WTC11 (cell line): ENCODE measurements around the gene ZNF516. TPM values are rescaled to one million over a fixed set of nuclear protein-coding genes. Genes with fewer than 3 reads are reported as not detected.

Experiments used
- ATAC-seq: fragments of 200-7000 bp; cut with Tn5 transposase; 2 replicates; pipeline ENCODE4 v1.10.0; 2021; ENCODE audit warnings: mild to moderate bottlenecking, moderate library complexity
- CTCF ChIA-PET: fragments of 300-600 bp; sonication (Branson Sonifier 250); formaldehyde crosslinking; loops from one replicate; lab custom pipeline; 2021; ENCODE audit warnings: antibody characterized with exemption; lab: Charles Lee
- POLR2A ChIA-PET: fragments of 350-600 bp; sonication (Branson Sonifier 250); formaldehyde crosslinking; loops from one replicate; lab custom pipeline; 2021; ENCODE audit warnings: antibody characterized with exemption; lab: Charles Lee
- DNase-seq: peaks from one replicate; pipeline ENCODE4 v3.0.0; 2021; ENCODE audit warnings: low spot score
- H3K27ac Mint-ChIP-seq: 2 replicates; pipeline ENCODE4 v1.8.0; 2021; ENCODE audit warnings: mixed read lengths
- H3K27me3 Mint-ChIP-seq: 2 replicates; pipeline ENCODE4 v1.8.0; 2021; ENCODE audit warnings: low read depth, mild to moderate bottlenecking, moderate library complexity, mixed read lengths
- H3K36me3 Mint-ChIP-seq: 2 replicates; pipeline ENCODE4 v1.8.0; 2021; ENCODE audit warnings: mixed read lengths
- H3K4me1 Mint-ChIP-seq: 2 replicates; pipeline ENCODE4 v1.8.0; 2022; ENCODE audit warnings: mixed read lengths
- H3K4me3 Mint-ChIP-seq: 2 replicates; pipeline ENCODE4 v1.8.0; 2021; ENCODE audit warnings: mild to moderate bottlenecking, moderate library complexity, mixed read lengths
- H3K9me3 Mint-ChIP-seq: 2 replicates; pipeline ENCODE4 v1.8.0; 2021; ENCODE audit warnings: mixed read lengths
- CDX4 ChIP-seq: fragments of 250-450 bp; sonication (Bioruptor Pico); IDR thresholded peaks from 2 replicates; pipeline ENCODE4 v1.9.0; 2021; ENCODE audit warnings: moderate library complexity, mild to moderate bottlenecking, inconsistent platforms, borderline replicate concordance
- ESRRA ChIP-seq: sonication (generic); formaldehyde crosslinking; IDR thresholded peaks from 2 replicates; pipeline ENCODE4 v1.8.1; 2022; ENCODE audit warnings: mild to moderate bottlenecking, missing genetic modification reagents, borderline replicate concordance
- ETV6 ChIP-seq: sonication (generic); formaldehyde crosslinking; IDR thresholded peaks from 2 replicates; pipeline ENCODE4 v1.8.1; 2022; ENCODE audit warnings: mild to moderate bottlenecking, missing genetic modification reagents
- FOXK1 ChIP-seq: sonication (generic); formaldehyde crosslinking; IDR thresholded peaks from 2 replicates; pipeline ENCODE4 v1.8.0; 2022; ENCODE audit warnings: mild to moderate bottlenecking, moderate library complexity, missing genetic modification reagents
- FOXP4 ChIP-seq: sonication (generic); formaldehyde crosslinking; IDR thresholded peaks from 2 replicates; pipeline ENCODE4 v1.8.0; 2022; ENCODE audit warnings: mild to moderate bottlenecking, missing genetic modification reagents
- JAZF1 ChIP-seq: fragments of 250-450 bp; sonication (Bioruptor Pico); IDR thresholded peaks from 2 replicates; pipeline ENCODE4 v1.9.0; 2021; ENCODE audit warnings: moderate library complexity, mild to moderate bottlenecking, inconsistent platforms
- NFE2L1 ChIP-seq: sonication (generic); formaldehyde crosslinking; IDR thresholded peaks from 2 replicates; pipeline ENCODE4 v1.8.1; 2023; ENCODE audit warnings: missing genetic modification reagents
- NFYB ChIP-seq: sonication (generic); formaldehyde crosslinking; conservative IDR thresholded peaks from 2 replicates; pipeline ENCODE4 v1.8.0; 2022; ENCODE audit warnings: low read depth, missing genetic modification reagents
- PRDM15 ChIP-seq: sonication (generic); formaldehyde crosslinking; IDR thresholded peaks from 2 replicates; pipeline ENCODE4 v1.8.0; 2022; ENCODE audit warnings: missing genetic modification reagents
- PRRX2 ChIP-seq: fragments of 250-450 bp; sonication (Bioruptor Pico); IDR thresholded peaks from 2 replicates; pipeline ENCODE4 v1.8.0; 2021; ENCODE audit warnings: mild to moderate bottlenecking
- TEAD4 ChIP-seq: sonication (generic); formaldehyde crosslinking; IDR thresholded peaks from 2 replicates; pipeline ENCODE4 v1.8.0; 2022; ENCODE audit warnings: mild to moderate bottlenecking, missing genetic modification reagents
- ZMAT4 ChIP-seq: fragments of 250-450 bp; sonication (Bioruptor Pico); IDR thresholded peaks from 2 replicates; pipeline ENCODE4 v1.9.0; 2021; ENCODE audit warnings: mild to moderate bottlenecking
- total RNA-seq: library from RNA; stranded (reverse); gene quantifications from 3 replicates; pipeline ENCODE4 v1.2.3, GENCODE V29; 2021
- TF ChIP-seq, protein P1 (sequence below): sonication (generic); formaldehyde crosslinking; IDR thresholded peaks from 2 replicates; pipeline ENCODE4 v1.8.0; 2022; ENCODE audit warnings: mild to moderate bottlenecking, missing genetic modification reagents
- TF ChIP-seq, protein P2 (sequence below): fragments of 250-450 bp; sonication (Bioruptor Pico); conservative IDR thresholded peaks from 2 replicates; pipeline ENCODE4 v1.9.0; 2021; ENCODE audit warnings: mild to moderate bottlenecking

Gene ZNF516
- total RNA-seq, 1 experiment from 2014 or later: 58.6 TPM

- TF ChIP-seq PRDM15 (CRISPR knock-in tag) (no peak), ZMAT4 (no peak), NFE2L1 (no peak), ESRRA (CRISPR knock-in tag) (no peak)
- TF ChIP-seq, protein P1, sequence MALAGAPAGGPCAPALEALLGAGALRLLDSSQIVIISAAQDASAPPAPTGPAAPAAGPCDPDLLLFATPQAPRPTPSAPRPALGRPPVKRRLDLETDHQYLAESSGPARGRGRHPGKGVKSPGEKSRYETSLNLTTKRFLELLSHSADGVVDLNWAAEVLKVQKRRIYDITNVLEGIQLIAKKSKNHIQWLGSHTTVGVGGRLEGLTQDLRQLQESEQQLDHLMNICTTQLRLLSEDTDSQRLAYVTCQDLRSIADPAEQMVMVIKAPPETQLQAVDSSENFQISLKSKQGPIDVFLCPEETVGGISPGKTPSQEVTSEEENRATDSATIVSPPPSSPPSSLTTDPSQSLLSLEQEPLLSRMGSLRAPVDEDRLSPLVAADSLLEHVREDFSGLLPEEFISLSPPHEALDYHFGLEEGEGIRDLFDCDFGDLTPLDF: no peak
- TF ChIP-seq, protein P2, sequence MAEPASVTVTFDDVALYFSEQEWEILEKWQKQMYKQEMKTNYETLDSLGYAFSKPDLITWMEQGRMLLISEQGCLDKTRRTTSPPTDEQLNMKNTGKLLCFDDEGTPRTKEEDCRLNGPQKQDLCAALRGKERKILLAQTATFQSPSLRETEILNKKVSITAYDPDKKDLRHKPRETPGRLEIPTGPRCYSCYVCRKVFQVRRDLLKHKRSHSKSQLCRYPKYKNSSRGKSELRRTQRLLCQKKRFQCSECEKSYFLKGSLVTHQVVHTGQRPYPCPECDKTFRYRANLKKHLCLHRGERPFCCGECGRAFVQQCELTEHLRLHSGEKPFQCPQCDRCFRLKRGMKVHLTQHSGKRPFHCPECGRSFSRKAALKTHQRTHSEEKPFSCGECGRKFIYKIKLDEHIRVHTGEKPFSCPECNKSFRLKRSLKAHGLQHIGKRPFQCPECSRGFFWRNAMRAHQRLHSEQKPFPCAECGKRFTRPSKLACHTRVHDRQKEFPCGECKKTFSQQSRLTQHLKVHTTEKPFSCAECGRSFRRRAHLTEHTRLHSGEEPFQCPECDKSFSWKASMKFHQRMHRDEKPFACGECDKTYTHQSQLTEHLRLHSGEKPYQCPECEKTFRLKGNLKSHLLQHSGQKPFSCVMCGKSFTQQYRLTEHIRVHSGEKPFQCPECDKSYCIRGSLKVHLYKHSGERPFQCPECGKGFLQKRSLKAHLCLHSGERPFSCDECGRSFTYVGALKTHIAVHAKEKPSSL (CRISPR knock-in tag): no peak
These were observed 123.5 kb downstream of the ZNF516 start (continued) for GRCh38 chr18:76371301-76372203.

DNA sequence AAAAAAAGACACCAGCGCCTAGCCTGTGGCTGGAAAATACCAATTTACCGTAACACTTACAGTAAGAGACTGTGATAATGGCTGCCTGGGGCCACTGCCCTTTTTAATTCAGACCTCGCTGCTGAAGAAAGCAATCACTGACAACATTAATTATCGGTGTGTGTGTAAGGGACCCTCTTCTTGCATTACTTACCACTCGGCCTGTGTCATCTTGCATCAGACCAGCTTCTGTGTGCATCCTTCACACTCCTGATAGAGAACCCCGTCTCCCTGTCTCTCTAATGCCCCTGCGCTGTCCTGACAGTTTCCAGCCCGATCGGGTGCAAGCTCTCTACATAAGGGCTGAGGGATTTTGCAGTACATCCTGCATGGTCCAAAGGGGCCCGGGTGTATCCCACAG lies 124.4 kb downstream of the ZNF516 start:
- H3K36me3 Mint-ChIP-seq: peaks cover 14% of the 10 kb centered on the region
- H3K27ac Mint-ChIP-seq: no peak overlapping the region
- no peak for ATAC-seq
- no peaks in the 10 kb centered on the region for H3K27me3 Mint-ChIP-seq
- DNase-seq: no peak
- ChIA-PET POLR2A (no interaction called here), CTCF (interaction anchor here (1.7 kb wide), 1 partner anchor 10 kb away, joined by 6 read pairs; no protein-coding TSS in a partner anchor)
- no peak overlapping the region for H3K4me3 Mint-ChIP-seq
- H3K4me1 Mint-ChIP-seq: peaks cover 37% of the 10 kb centered on the region
- no peak for TF ChIP-seq FOXK1 (CRISPR knock-in tag)
- TF ChIP-seq ETV6 (CRISPR knock-in tag): no peak
- TF ChIP-seq FOXP4 (CRISPR knock-in tag): no peak
- H3K9me3 Mint-ChIP-seq: peaks cover 5% of the 10 kb centered on the region; the same call in 1 of the 2 replicates

DNA sequence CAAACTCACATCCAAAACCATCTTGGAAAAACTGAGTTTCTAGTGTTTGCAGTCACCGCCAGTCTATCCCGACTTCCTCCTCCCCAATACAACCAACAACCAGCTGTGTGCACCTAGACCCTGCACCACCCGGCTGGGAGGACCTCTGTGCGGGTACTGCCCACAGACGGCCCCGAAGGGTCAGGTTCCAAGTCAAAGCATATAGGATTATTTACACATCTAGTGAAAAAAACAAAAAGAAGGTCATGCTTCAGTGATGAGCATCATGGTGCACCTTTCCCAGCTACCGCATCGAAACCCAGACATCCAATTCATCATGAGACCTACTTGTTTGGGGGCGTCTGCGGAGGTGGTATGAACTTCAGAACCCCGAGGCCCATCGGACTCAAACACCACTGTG lies 124.8 kb downstream of the ZNF516 start:
- no peaks in the 10 kb centered on the region for H3K27me3 Mint-ChIP-seq
- no peak for DNase-seq
- CTCF ChIA-PET: no interaction called here
- TF ChIP-seq TEAD4 (CRISPR knock-in tag) (no peak), PRRX2 (CRISPR knock-in tag) (no peak), JAZF1 (no peak), ETV6 (CRISPR knock-in tag) (no peak), CDX4 (no peak), FOXP4 (CRISPR knock-in tag) (no peak), ESRRA (CRISPR knock-in tag) (no peak), NFYB (CRISPR knock-in tag) (no peak)
- TF ChIP-seq, protein P2 (CRISPR knock-in tag): no peak
- TF ChIP-seq, all 79 proteins: peak for 0
- Mint-ChIP-seq H3K9me3 (no peaks in the 10 kb centered on the region), H3K4me3 (no peak overlapping the region), H3K27ac (no peak overlapping the region), H3K36me3 (peaks cover 13% of the 10 kb centered on the region), H3K4me1 (peaks cover 41% of the 10 kb centered on the region)
- POLR2A ChIA-PET: no interaction called here
- ATAC-seq: no peak
